Breast epithelium (tissue), 4 donors: ENCODE measurements around the gene IDUA. TPM values are rescaled to one million over a fixed set of nuclear protein-coding genes. Genes with fewer than 3 reads are reported as not detected.
A peak's percentile ranks its signal among the peaks of the same experiment; 100 is the strongest.

Experiments used
- DNase-seq, 2 donors: peaks; one replicate each; pipeline ENCODE4 v3.0.0-alpha.2; 2019; ENCODE audit warnings: low spot score in 2 of 2
- H3K27ac ChIP-seq, 2 donors: fragments of 200-600 bp; sonication (generic) in 1 of 2; one replicate each; pipeline ENCODE4 v1.5.1; 2016 to 2019; ENCODE audit warnings: mild to moderate bottlenecking in 1 of 2
- H3K27me3 ChIP-seq, 2 donors: fragments of 200-600 bp; sonication (generic) in 1 of 2; one replicate each; pipeline versions ENCODE4 v1.5.1 to v1.6.0; 2017 to 2019; ENCODE audit warnings: control low read depth in 1 of 2, mild to moderate bottlenecking in 1 of 2
- H3K36me3 ChIP-seq: fragments of 200-600 bp; one replicate; pipeline ENCODE4 v1.5.1; 2019
- H3K4me1 ChIP-seq, 2 donors: fragments of 200-600 bp; sonication (generic); one replicate each; pipeline ENCODE4 v1.5.1; 2016 to 2019; ENCODE audit warnings: control low read depth in 1 of 2
- H3K4me3 ChIP-seq, 3 donors: fragments of 200-600 bp; sonication (generic); 1 replicate in 2 of 3; 2 replicates in 1 of 3; pipeline ENCODE4 v1.5.1; 2016 to 2019; ENCODE audit warnings: mild to moderate bottlenecking in 3 of 3, moderate library complexity in 2 of 3
- H3K9me3 ChIP-seq, 2 donors: fragments of 200-600 bp; sonication (generic) in 1 of 2; one replicate each; pipeline ENCODE4 v1.5.1; 2016 to 2019; ENCODE audit warnings: control low read depth in 1 of 2
- POLR2A ChIP-seq: fragments of 450-650 bp; IDR thresholded peaks from one replicate; pipeline ENCODE4 v1.6.1; 2016; ENCODE audit warnings: antibody characterized with exemption, mild to moderate bottlenecking, moderate library complexity
- POLR2AphosphoS5 ChIP-seq, 3 donors: sonication (generic); formaldehyde crosslinking; IDR thresholded peaks; one replicate each; pipeline ENCODE4 v1.6.1; 2017; ENCODE audit warnings: antibody characterized with exemption in 3 of 3
- intact Hi-C: fragments of 100-400 bp; cut with DNase I; formaldehyde crosslinking; loops from one replicate; pipeline ENCODE4 v1.15.1; 2023; ENCODE audit warnings: low total_unique reads
- total RNA-seq, 3 donors: library from RNA; depleted of rRNA; stranded (reverse); fragments of >200 nt; gene quantifications; one replicate each; pipeline ENCODE4 v1.1.0, GENCODE V29; 2016
- TF ChIP-seq, protein P1 (sequence below), 3 donors: fragments of 450-650 bp; IDR thresholded peaks; one replicate each; pipeline ENCODE4 v1.5.1; 2016 to 2017; ENCODE audit warnings: antibody characterized with exemption in 3 of 3, mild to moderate bottlenecking in 3 of 3, moderate library complexity in 3 of 3

The IDUA gene
- total RNA-seq, 3 donors from 2014 or later: 16.3 to 32.8 (median 28.2) TPM

DNA sequence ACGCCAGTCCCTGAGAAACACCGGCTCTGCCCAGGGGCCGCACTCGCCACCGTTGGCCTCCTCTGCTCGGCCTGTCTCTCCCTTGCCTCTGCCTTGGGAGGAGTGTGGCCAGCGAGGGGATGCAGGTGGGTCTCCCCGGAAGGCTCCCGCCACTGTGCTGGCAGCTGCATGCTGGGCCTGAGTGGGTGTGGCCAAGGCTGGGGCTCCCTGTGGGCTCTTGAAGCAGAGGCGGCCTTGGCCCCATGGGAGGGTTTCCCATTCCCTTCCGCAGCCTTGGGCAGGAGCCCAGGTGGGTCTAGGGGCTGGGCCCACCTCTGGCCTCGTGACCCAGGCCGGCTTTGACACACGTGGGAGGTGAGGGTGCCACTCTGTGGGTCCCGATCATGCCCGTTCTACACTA, 43.7 kb downstream of the IDUA start:
- peaks cover 0 to 16% of the 10 kb centered on the region in 2 donors for H3K4me1 ChIP-seq
- no peaks in the 10 kb centered on the region for H3K9me3 ChIP-seq
- no peak overlapping the region for H3K27ac ChIP-seq
- no peak overlapping the region for H3K4me3 ChIP-seq
- H3K27me3 ChIP-seq: peaks cover 3 to 25% of the 10 kb centered on the region in 2 donors
- H3K36me3 ChIP-seq: no peaks in the 10 kb centered on the region
- no peak for DNase-seq
- TF ChIP-seq POLR2A: no peak
- TF ChIP-seq, protein P1, sequence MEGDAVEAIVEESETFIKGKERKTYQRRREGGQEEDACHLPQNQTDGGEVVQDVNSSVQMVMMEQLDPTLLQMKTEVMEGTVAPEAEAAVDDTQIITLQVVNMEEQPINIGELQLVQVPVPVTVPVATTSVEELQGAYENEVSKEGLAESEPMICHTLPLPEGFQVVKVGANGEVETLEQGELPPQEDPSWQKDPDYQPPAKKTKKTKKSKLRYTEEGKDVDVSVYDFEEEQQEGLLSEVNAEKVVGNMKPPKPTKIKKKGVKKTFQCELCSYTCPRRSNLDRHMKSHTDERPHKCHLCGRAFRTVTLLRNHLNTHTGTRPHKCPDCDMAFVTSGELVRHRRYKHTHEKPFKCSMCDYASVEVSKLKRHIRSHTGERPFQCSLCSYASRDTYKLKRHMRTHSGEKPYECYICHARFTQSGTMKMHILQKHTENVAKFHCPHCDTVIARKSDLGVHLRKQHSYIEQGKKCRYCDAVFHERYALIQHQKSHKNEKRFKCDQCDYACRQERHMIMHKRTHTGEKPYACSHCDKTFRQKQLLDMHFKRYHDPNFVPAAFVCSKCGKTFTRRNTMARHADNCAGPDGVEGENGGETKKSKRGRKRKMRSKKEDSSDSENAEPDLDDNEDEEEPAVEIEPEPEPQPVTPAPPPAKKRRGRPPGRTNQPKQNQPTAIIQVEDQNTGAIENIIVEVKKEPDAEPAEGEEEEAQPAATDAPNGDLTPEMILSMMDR (IDR thresholded peaks at IDR 0.05): no peak
- TF ChIP-seq POLR2AphosphoS5 (IDR thresholded peaks at IDR 0.05): no peak
- intact Hi-C loops: no loop called here

DNA sequence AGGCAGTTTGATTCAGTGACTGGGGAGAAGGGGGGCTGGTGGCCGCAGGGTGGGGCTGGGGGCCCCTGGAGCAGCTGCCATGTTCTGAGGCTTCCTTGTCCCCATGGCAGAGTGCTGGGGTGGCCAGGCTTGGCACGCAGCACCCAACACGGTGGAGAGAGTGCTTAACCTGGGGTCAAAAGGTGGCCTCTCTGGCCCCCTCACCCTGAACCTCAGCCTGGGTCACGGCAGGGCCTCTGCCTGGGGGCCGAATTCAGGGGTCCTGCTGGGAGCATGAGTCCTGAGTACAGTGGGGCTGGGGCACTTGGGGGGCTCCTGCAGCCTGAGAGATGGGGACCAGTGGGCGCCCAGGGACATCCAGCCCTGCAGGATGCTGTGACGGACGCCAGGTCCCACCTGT, 44.5 kb downstream of the IDUA start:
- no peak for DNase-seq
- H3K27ac ChIP-seq: no peak overlapping the region
- no peak for TF ChIP-seq POLR2AphosphoS5 (IDR thresholded peaks at IDR 0.05)
- TF ChIP-seq, protein P1 (IDR thresholded peaks at IDR 0.05): no peak
- TF ChIP-seq POLR2A: no peak
- no peaks in the 10 kb centered on the region for H3K9me3 ChIP-seq
- intact Hi-C loops: no loop called here
- H3K4me3 ChIP-seq: no peak overlapping the region
- H3K27me3 ChIP-seq: peaks cover 3 to 25% of the 10 kb centered on the region in 2 donors
- H3K4me1 ChIP-seq: peaks cover 0 to 16% of the 10 kb centered on the region in 2 donors
- no peaks in the 10 kb centered on the region for H3K36me3 ChIP-seq

DNA sequence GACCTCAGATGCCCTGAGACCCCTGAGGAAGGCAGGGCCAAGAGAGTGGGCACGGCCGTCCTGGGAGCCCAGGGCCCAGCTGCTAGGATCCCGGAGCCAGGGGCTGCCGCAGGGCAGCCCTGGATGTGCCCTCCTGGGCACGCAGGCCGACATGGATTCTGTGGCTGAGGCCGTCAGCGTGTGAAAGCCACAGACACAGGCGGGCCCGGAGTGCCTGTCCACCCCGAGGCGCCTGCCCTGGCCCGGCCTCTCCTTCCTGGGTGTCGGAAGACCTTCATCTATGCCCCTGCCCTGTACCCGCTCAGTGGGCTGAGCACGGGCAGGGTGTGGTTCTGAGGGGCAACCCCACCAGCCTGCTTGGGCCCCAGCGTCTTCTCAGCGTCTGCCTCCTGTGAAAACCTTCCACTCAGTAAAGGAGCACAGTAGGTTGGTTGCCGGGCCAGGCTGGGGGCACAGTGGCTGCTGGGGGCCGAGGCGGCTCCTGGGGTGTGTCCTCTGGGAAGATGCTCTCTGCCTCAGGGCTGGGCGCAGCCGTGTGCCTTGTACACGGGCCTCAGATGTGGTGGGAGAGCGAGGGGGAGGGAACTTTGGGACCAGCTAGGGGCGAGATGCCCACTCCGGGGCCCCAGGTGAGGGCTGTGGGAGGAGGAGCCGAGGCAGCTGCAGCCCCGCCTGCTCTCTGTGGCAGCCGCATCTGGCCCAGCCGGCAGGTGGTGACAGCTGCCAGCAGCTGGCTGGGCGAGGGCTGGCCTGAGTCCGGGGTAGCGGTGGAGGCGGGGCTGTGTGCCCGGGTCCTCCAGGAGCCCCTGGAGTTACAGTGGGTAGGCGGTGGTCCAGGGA, 45.3 kb downstream of the IDUA start:
- no peak overlapping the region for H3K27ac ChIP-seq
- no peak for TF ChIP-seq POLR2A
- no peak for TF ChIP-seq POLR2AphosphoS5 (IDR thresholded peaks at IDR 0.05)
- TF ChIP-seq, protein P1 (IDR thresholded peaks at IDR 0.05): peak in 1 of 3 donors; percentile 11
- peaks cover 3 to 25% of the 10 kb centered on the region in 2 donors for H3K27me3 ChIP-seq
- no peak overlapping the region for H3K4me3 ChIP-seq
- no peaks in the 10 kb centered on the region for H3K9me3 ChIP-seq
- H3K4me1 ChIP-seq: peaks cover 0 to 16% of the 10 kb centered on the region in 2 donors
- no peaks in the 10 kb centered on the region for H3K36me3 ChIP-seq
- intact Hi-C loops: no loop called here
- DNase-seq: no peak

DNA sequence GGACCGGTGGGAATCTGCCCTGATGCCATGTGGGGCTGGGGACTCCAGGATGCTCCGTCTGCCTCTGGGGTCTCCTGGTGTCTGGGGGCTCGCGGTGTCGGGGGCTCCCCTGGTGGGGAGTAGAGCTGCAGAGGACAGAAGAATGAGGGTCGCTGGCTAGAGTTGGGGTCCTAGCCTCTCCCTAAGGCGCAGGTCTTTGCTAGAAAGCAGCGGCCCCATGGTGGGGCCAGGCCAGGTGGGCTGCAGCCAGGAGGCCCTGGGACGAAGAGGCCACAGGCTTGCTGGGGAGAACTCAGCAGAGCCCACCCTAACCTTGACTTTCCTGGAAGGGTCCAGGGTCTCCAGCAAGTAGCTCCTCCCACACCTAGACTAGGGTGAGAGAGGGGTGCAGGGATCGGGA, 46.0 kb downstream of the IDUA start:
- no peak for DNase-seq
- no peaks in the 10 kb centered on the region for H3K36me3 ChIP-seq
- TF ChIP-seq POLR2AphosphoS5 (IDR thresholded peaks at IDR 0.05): no peak
- TF ChIP-seq POLR2A: no peak
- TF ChIP-seq, protein P1 (IDR thresholded peaks at IDR 0.05): no peak
- H3K9me3 ChIP-seq: no peaks in the 10 kb centered on the region
- peaks cover 0 to 16% of the 10 kb centered on the region in 2 donors for H3K4me1 ChIP-seq
- intact Hi-C loops: no loop called here
- no peak overlapping the region for H3K27ac ChIP-seq
- peaks cover 3 to 25% of the 10 kb centered on the region in 2 donors for H3K27me3 ChIP-seq
- no peak overlapping the region for H3K4me3 ChIP-seq

DNA sequence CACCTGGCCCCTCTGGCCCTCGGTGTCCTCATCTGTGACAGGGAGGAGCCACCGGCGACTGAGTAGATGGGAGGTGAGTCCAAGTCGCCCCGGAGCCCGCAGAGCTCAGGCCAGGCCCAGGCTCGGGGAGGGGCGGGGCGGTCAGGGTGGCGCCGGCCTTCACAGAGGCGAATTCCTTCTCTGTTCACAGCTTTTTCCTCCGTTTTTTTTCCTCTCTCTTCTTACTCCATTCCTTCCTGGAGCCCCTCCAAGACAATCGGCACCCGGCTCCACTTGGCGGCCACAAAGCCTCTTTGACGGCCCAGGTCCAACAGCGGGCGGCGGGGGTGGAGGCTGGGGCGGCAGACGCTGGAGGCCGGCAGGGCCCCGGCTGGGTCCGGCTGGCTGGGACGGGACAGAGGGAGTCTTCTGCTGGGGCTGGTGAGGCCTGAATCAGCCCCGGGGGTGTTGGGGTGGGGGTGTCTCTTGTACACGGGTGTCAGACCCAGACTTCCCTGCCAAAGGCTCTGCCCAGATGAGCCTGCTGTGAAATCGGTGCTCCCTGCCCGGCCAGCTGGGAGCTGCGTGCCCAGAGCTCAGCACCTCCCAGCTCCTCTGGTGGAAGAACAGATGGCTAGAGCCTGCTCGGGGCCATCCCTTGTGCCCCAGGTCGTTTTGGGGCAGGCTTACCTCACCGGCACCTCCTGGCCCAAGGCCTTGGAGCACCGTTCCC, 47.2 kb downstream of the IDUA start:
- peak overlapping the region; percentile 52 to 82 for H3K27ac ChIP-seq
- H3K27me3 ChIP-seq: peaks cover 3 to 25% of the 10 kb centered on the region in 2 donors
- intact Hi-C loops: no loop called here
- H3K36me3 ChIP-seq: no peaks in the 10 kb centered on the region
- H3K9me3 ChIP-seq: no peaks in the 10 kb centered on the region
- H3K4me3 ChIP-seq: peak overlapping the region; percentile 10 to 57 (median 22)
- DNase-seq: no peak
- TF ChIP-seq POLR2AphosphoS5 (IDR thresholded peaks at IDR 0.05): no peak
- TF ChIP-seq POLR2A: no peak
- TF ChIP-seq, protein P1 (IDR thresholded peaks at IDR 0.05): no peak
- peaks cover 0 to 16% of the 10 kb centered on the region in 2 donors for H3K4me1 ChIP-seq
